NB4 (cell line): ENCODE results near the gene KXD1.

Experiments
- CTCF ChIP-seq: IDR thresholded peaks from one replicate; pipeline ENCODE4 v1.5.1; 2012; ENCODE audit warnings: low read depth, low read length
- MAX ChIP-seq: IDR thresholded peaks from 2 replicates; pipeline ENCODE4 v1.6.1; 2011; ENCODE audit warnings: low read depth, low read length
- MYC ChIP-seq: IDR thresholded peaks from 2 replicates; pipeline ENCODE4 v1.6.1; 2011; ENCODE audit warnings: low read depth, low read length
- POLR2A ChIP-seq: IDR thresholded peaks from 2 replicates; pipeline ENCODE4 v1.6.1; 2011; ENCODE audit warnings: mild to moderate bottlenecking; ENCODE audit not compliant: insufficient read length; ENCODE audit errors: extremely low read depth

- TF ChIP-seq CTCF (no peak), POLR2A (no peak), MAX (no peak), MYC (no peak)
These were observed 29.9 kb downstream of the KXD1 start for GRCh38 chr19:18587561-18587960.
